Ishikawa (cell line): ENCODE results near the gene MYLK.

Source experiments
- CEBPB ChIP-seq: IDR thresholded peaks from 2 replicates; pipeline ENCODE4 v1.6.1; 2012
- CREB1 ChIP-seq: IDR thresholded peaks from 2 replicates; pipeline ENCODE4 v1.6.1; 2012; ENCODE audit warnings: low read depth
- EGR1 ChIP-seq: IDR thresholded peaks from 2 replicates; pipeline ENCODE4 v1.6.1; 2012
- EP300 ChIP-seq: IDR thresholded peaks from 2 replicates; pipeline ENCODE4 v1.6.1; 2012; ENCODE audit warnings: borderline replicate concordance
- FOXM1 ChIP-seq: IDR thresholded peaks from 2 replicates; pipeline ENCODE4 v1.6.1; 2012; ENCODE audit warnings: low read depth, borderline replicate concordance
- MAX ChIP-seq: IDR thresholded peaks from 2 replicates; pipeline ENCODE4 v1.6.1; 2012
- RAD21 ChIP-seq: IDR thresholded peaks from 2 replicates; pipeline ENCODE4 v1.6.1; 2012; ENCODE audit warnings: low read depth
- TAF1 ChIP-seq: IDR thresholded peaks from 2 replicates; pipeline ENCODE4 v1.6.1; 2012; ENCODE audit warnings: low read depth, mild to moderate bottlenecking
- TCF12 ChIP-seq: IDR thresholded peaks from 2 replicates; pipeline ENCODE4 v1.6.1; 2012; ENCODE audit warnings: low read depth
- ZBTB7A ChIP-seq: IDR thresholded peaks from 2 replicates; pipeline ENCODE4 v1.6.1; 2012; ENCODE audit warnings: low read depth
- TF ChIP-seq, protein P1 (sequence below): IDR thresholded peaks from 2 replicates; pipeline ENCODE4 v1.6.1; 2012; ENCODE audit warnings: low read depth, mild to moderate bottlenecking
- TF ChIP-seq, protein P2 (sequence below): IDR thresholded peaks from 2 replicates; pipeline ENCODE4 v1.6.1; 2012

GRCh38 chr3:123711356-123711755, 172.8 kb downstream of the MYLK start:
- TF ChIP-seq, protein P1, sequence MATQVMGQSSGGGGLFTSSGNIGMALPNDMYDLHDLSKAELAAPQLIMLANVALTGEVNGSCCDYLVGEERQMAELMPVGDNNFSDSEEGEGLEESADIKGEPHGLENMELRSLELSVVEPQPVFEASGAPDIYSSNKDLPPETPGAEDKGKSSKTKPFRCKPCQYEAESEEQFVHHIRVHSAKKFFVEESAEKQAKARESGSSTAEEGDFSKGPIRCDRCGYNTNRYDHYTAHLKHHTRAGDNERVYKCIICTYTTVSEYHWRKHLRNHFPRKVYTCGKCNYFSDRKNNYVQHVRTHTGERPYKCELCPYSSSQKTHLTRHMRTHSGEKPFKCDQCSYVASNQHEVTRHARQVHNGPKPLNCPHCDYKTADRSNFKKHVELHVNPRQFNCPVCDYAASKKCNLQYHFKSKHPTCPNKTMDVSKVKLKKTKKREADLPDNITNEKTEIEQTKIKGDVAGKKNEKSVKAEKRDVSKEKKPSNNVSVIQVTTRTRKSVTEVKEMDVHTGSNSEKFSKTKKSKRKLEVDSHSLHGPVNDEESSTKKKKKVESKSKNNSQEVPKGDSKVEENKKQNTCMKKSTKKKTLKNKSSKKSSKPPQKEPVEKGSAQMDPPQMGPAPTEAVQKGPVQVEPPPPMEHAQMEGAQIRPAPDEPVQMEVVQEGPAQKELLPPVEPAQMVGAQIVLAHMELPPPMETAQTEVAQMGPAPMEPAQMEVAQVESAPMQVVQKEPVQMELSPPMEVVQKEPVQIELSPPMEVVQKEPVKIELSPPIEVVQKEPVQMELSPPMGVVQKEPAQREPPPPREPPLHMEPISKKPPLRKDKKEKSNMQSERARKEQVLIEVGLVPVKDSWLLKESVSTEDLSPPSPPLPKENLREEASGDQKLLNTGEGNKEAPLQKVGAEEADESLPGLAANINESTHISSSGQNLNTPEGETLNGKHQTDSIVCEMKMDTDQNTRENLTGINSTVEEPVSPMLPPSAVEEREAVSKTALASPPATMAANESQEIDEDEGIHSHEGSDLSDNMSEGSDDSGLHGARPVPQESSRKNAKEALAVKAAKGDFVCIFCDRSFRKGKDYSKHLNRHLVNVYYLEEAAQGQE = no peak
- TF ChIP-seq ZBTB7A (no peak), CEBPB (no peak), EP300 (no peak), RAD21 (no peak), TAF1 (no peak), FOXM1 (no peak), CREB1 (no peak), TCF12 (no peak), MAX (no peak), EGR1 (no peak)
- TF ChIP-seq, protein P2, sequence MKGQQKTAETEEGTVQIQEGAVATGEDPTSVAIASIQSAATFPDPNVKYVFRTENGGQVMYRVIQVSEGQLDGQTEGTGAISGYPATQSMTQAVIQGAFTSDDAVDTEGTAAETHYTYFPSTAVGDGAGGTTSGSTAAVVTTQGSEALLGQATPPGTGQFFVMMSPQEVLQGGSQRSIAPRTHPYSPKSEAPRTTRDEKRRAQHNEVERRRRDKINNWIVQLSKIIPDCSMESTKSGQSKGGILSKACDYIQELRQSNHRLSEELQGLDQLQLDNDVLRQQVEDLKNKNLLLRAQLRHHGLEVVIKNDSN = no peak
